GM15510 (cell line): ENCODE data around the gene MMP24.

Experiments used
- POLR2A ChIP-seq: IDR thresholded peaks from 3 replicates; pipeline ENCODE4 v1.6.1; 2011; ENCODE audit warnings: borderline replicate concordance; ENCODE audit not compliant: insufficient read length; ENCODE audit errors: extremely low read depth

MMP24 gene

GRCh38 chr20:35326021-35326739, 99.7 kb downstream of the MMP24 start:
- no peak for TF ChIP-seq POLR2A
